Hepatocyte (in vitro differentiated cells): ENCODE data around the gene FUT1.

Experiments used
- EZH2 ChIP-seq: fragments of 200-600 bp; sonication (generic); IDR thresholded peaks from 2 replicates; pipeline ENCODE4 v1.6.1; 2016; ENCODE audit warnings: antibody characterized with exemption, mild to moderate bottlenecking, borderline replicate concordance
- TF ChIP-seq, protein P1 (sequence below): fragments of 200-600 bp; sonication (generic); IDR thresholded peaks from 2 replicates; pipeline ENCODE4 v1.5.1; 2016; ENCODE audit warnings: antibody characterized with exemption, mild to moderate bottlenecking; ENCODE audit not compliant: poor library complexity

DNA sequence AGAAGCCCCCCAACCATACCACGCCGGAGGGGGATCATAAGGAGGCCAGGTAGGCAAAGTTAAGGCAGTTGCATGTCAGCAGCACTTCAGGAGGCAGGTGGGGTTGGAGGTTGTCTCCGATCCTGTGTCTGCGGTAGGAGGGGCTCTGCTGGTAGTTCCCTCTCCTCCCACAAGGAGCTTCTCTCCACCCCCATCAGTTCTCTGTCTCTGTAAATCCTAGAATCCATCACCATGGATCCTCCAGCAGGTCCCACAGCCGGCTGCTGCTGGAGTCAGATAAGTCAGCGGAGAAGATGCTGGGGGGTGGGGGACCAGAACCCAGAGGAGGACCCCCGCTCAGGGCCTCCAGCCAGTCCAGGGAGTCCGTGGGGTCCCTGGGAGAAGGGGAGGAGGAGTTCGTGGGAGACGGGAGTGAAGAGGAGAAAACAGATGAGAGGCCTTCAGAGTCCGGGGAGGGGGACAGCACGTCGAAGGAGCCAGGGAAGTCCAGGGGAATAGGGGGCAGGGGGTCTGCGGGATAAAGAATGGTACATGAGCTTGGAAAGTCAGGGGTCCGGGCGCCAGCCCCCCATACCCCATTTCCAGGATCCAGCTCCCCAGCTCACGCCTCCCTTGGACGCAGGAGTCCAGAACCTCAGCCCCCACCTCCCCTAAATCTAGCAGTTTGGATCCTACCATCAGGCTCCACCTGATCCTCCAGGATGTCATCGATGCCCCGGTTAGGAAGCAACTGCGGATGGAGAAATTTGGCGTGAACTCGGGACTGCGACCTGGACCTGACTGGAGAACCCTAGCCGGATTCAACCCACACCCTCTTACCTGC, 39.2 kb downstream of the FUT1 start:
- TF ChIP-seq, protein P1, sequence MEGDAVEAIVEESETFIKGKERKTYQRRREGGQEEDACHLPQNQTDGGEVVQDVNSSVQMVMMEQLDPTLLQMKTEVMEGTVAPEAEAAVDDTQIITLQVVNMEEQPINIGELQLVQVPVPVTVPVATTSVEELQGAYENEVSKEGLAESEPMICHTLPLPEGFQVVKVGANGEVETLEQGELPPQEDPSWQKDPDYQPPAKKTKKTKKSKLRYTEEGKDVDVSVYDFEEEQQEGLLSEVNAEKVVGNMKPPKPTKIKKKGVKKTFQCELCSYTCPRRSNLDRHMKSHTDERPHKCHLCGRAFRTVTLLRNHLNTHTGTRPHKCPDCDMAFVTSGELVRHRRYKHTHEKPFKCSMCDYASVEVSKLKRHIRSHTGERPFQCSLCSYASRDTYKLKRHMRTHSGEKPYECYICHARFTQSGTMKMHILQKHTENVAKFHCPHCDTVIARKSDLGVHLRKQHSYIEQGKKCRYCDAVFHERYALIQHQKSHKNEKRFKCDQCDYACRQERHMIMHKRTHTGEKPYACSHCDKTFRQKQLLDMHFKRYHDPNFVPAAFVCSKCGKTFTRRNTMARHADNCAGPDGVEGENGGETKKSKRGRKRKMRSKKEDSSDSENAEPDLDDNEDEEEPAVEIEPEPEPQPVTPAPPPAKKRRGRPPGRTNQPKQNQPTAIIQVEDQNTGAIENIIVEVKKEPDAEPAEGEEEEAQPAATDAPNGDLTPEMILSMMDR: no peak
- TF ChIP-seq EZH2: no peak
